Left renal pelvis (tissue), 4 donors: ENCODE data around the gene ST8SIA5. TPM values are rescaled to one million over a fixed set of nuclear protein-coding genes. Genes with fewer than 3 reads are reported as not detected.

ENCODE experiments used
- DNase-seq, 4 donors: peaks; one replicate each; pipeline ENCODE4 v3.0.0-alpha.2; 2013; ENCODE audit warnings: low read depth in 4 of 4, low spot score in 3 of 4
- polyA plus RNA-seq, 4 donors: library from polyadenylated mRNA; unstranded; fragments of 120-200 nt; gene quantifications; one replicate each; pipeline ENCODE4 v1.2.1, GENCODE V29; 2013; ENCODE audit not compliant: insufficient read length in 4 of 4

The ST8SIA5 gene
- polyA plus RNA-seq, 4 donors: 0.50 to 1.2 (median 0.96) TPM

DNA sequence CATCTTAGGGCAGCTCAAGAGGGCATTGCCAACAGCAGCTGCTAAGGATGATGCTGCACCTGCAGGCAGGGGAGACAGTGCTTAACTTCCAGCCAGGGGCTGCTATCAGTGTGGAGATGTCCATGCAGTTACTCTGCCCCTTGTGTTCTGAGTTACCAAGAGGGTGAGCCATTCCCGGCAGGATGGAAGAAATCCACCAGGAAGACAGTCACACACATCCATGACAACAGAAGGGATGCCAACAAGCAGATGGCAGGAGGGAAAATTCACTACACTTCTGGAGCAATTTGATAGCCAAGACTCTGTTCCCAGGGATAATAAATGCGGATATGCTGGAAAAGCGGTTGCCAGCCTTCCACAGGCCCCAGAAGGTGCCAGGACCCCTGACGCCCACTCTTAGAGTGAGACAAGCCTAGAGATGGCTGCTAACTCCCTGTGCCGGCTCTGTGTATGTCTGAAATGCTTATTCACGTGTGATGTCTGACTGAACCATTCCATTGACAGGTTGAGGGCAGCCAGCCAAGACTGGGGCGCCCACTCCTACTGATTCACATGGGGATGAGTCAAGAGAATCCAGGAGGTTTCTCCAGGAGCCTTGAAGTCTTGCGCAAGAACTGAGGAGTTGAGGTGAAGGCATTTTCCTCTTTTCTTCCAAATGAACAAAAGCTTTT, 124.3 kb downstream of the ST8SIA5 start:
- no peak for DNase-seq

DNA sequence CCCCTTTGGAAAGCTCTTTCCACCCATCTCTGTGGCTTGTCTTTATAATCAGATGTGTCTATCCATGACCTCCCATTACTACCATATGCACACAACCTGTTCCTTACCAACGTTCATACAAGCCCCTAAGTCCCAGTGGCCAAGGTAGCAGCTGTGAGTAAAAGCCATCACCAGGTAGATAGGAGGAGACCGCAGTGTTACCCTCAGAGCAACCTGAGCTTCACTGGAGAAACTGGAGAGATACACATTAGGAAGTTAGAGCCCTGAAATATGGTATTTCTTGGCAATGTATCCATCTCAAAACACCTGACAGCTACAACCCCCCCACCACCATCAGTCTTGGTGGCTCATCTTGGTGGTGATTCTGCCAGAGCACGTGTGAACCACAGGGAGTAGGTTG, 125.9 kb downstream of the ST8SIA5 start:
- no peak for DNase-seq

DNA sequence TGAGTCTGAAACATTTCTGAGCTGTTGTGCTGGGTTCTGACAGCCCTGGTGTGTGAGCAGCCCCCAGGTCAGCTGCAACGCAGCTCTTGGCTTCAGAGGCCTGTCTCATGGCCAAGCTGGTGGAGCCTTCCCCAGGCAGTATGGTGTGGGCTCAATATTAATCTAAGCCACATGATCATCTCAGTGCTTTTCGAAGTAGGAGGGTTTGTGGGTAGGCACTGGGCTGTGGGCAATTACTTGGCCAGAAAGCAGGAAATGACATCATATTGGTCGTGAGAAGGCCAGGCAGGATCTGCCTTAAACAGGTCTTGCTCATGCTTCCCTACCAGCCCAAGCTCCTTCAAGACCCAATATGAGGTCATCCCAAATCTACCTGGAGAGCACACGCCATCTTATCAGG, 126.7 kb downstream of the ST8SIA5 start:
- no peak for DNase-seq

DNA sequence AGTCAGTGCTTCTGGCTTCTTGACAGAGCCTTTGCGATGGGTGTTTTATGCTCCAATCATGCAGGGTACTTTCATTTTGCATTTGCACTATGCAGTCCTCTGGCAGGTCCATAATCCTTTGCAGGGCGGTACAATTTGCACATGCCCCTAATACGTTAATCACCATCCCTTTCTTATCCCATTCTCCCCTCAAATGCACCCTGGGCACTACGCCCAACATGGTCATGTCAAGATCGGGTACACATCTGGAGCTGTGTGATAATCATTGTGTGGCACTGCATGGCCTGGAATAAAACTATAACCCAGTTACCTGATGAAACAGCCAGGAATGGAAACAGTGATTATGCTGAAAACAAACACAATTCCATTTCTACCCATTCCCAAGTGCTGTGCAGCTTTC, 127.5 kb downstream of the ST8SIA5 start:
- no peak for DNase-seq

DNA sequence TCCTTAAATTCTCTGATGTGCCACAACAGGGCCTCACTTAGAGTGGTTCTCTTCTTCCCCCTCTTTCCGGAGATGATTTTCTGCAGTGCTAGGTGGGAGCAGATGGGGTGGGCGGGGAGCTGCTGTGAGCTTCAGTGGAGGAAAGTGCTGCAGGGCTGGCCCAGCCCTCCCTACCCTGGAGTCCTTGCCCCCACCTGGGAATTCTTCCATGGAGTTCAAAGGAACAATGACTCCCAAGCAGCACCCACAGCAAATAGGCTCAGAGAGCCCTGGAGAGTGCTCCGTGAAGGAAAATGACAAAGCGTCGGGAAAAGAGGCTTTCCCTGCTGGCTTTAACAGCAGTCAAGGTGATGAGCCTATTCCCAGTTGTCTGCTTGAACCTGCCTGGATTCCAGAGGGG, 128.6 kb downstream of the ST8SIA5 start:
- no peak for DNase-seq

DNA sequence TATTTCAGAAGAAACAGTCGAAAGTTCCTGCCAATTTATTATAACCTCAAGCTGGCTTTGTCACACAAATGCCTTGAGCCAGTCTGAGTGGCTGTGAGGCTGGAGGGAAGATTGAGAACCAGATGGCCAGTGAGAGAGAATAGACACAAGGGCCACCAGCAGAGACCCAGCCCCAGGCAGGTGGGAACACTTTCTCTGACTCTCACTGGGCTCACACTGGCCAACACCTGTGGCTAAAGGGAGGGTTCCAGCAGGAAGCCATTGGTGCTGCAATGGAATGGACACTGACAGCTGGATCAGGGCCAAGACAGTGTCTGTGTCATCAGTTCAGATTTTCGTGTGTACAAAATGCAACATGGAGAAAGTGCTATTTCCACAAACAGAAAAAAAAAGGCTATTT, 129.7 kb downstream of the ST8SIA5 start:
- DNase-seq: no peak

DNA sequence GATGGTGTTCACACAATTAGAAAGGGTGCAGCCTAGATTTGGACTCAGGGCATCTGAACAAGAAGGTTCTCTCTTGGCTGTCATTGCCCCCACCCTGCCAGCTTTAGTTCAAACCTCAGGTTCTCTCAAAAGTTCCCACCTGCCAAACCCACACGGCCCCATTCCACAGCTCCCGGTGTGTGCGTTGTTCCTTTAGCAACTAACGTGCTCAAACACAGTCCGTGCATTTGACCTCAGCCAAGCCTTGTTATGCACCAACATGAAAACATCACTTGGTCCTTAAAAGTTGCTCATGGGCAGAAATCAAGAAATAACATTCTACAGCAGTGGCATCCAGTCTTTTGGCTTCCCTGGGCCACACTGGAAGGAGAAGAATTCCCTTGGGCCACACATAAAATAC, 131.8 kb downstream of the ST8SIA5 start:
- no peak for DNase-seq

DNA sequence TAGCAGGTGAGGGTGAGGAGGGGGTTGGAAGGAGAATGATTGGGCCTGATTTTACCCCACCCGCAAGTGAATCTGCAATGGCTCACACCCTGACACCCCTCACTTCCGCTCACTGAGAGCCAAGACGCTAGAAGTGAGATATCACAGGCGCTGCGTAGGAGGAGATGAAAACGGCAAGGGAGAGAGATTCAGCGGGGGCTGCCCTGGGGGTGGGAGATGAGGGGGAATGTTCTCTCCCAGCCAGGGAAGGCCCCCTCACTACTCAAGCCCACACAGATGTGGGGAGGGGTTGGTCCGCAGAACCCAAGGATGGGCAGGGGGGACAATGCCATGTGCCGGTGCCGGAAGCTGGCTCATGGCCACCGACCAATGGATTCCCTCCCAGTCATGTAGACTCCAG, 132.7 kb downstream of the ST8SIA5 start:
- DNase-seq: no peak

DNA sequence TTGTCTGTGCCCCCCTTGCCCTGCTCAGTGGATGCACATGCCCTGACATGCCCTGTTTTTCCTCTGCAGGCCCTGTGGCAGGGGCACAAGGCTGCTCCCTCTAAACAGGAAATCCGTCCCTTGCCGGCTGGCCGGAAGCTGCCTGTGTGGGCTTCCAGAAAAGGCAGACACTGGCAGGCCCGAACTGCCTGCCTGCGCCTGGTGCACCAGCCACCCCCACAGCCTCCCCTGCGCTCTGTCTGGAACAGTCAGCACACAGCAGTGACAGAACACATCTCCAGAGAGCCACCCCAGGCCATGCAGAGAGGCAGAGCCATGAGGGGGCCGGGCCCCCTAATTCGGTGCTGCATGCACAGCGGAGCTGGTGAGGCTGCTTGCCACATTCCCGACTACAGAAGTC, 133.3 kb downstream of the ST8SIA5 start:
- DNase-seq: no peak

DNA sequence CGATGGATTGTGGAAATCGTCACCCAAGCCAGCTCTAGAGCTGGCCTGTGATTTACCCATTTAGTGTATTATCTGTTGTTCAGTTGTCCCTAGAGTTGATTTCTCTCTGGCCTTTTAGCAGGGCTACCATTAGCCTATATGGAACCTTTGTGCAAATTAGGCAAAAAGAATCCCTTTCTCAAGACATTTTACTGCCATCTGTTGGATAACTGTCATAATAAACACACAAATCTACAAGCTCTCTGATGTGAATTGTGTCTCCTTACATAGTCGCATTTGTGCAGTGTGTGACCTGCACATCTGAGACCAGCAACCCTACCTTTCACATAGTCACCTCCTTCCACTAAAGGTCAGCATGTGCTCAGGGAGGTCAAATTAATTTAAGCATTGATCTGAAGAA, 133.9 kb downstream of the ST8SIA5 start:
- no peak for DNase-seq

DNA sequence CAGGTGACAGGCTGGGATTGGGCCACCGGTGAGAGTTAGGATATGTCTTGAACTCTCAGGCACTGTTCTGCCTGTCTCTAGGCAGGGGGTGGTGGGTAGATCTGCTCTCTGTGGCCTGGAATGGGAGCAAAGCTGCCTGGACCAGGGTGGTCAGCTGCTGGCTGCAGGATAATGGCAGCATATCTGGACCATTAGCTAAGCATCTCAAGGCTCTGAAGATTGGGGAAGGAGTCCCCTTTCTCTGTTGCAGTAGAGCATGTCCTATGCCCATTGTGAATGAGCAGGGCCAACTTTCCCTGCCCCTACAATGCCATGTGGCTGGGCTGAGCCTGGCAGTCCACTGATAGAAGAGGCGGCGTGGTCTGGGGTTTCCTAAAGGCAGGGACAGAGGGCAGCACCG, 134.4 kb downstream of the ST8SIA5 start:
- DNase-seq: no peak

DNA sequence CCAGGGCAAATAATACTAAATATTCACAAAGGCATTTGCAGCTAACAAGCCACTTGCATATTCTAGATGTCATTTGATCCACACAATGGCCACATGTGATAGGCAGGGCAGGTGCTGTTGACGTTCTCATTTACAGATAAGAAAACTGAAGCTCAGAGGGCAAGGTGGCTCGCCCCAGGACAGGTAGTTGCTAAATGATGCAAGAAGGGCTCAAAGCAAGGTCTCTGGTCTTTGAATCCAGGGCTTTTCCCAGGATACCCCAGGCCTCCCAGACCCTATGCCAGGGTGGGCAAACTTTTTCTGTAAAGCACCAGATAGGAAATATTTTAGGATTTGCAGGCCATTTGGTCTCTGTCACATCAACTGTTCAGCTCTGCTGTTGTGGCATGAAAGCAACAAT, 135.0 kb downstream of the ST8SIA5 start:
- DNase-seq: no peak

DNA sequence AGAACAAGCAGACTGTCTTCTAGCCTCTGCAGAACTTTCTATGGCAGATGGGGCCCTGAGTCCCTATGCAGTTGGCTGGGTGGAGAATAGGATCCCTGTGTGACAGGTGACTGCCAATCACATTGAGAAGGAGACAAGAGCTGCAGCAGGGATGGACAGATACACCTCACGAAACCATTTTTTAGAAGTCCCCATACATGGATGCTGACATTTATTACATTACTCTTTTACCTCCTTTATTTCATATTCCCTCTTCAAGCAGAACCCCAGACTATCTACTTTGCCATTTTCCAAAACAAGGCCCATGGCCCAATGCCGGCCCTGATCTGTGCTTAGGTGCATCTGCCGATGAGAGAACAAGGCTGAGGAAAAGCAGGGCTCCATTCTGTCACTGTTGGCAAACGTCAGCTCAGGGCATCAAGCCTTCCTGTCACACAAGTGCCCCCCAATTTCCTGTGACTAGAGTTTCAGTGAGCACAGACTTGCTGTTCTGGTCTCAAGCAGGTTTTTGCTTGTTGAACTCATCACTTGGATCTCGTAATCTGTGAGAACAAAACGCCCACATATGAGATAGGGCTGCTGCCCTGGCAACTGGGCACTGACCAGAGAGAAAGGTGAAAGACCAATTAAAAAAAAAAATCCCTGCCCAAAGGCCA, 135.6 kb downstream of the ST8SIA5 start:
- DNase-seq: no peak

DNA sequence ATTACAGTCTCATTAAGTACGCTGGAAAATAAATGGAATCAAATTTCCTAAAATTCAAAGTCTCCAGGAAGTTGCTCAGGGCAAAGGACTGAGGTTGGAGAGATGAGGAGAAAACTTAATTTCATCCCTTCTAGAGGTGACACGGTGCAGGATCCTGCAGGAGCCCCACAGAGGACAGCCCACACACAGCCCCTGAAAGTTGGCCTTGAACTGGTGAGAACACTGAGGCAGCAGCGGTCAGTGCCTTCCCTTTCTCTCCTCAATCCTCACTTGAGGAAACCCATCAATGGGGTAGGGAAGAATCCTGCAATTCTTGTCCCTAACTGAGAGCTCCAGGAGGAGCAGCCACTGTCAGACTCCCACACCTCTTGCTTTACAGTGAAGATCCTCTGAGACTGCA, 137.3 kb downstream of the ST8SIA5 start:
- no peak for DNase-seq

Other genes starting within 250 kb of the ST8SIA5 start
- gene LOXHD1, start 99.8 kb downstream of the ST8SIA5 start, polyA plus RNA-seq: under 1 TPM; 0.56 to 0.85 (median 0.61) TPM
- gene PIAS2, start 160.5 kb upstream of the ST8SIA5 start, polyA plus RNA-seq: 10 to 100 TPM; 20.1 to 30.4 (median 25.4) TPM
- 10 to 100 TPM in 3 of 4 donors, 1 to 10 TPM in 1; 5.7 to 12.6 (median 10.7) TPM for gene KATNAL2, start 160.5 kb upstream of the ST8SIA5 start, polyA plus RNA-seq